ENCODE measurements around the gene ZNF77. TPM values are rescaled to one million over a fixed set of nuclear protein-coding genes. Genes with fewer than 3 reads are reported as not detected.

Gene ZNF77
- total RNA-seq, 1 experiment from 2014 or later, result 5.1 TPM

DNA sequence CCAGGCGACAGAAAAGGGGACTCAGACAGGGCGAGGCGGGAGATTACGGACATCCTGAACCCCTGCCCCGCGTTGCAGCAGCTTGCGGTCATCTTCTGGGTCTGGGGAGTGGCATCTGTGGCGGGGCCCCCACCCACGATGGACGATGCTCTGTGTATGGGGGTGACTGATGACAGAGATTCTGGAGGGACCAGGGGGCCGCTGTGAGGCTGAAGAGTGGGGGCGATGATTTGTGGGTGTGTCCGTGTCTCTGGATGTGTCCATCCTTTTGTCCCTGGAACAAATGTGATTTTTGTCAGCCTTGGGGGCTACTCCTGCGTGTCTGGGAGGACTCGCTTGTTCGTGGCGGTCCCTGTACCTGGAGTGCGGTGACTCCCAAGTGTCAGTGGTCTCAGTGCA, 17.7 kb downstream of the ZNF77 start:
- peaks cover 18% of the 10 kb centered on the region for H3K4me1 ChIP-seq (ENCODE audit: insufficient read depth, low read length)
- intact Hi-C loops (cut with micrococcal nuclease), result no loop called here
- no peak overlapping the region for H3K4me2 ChIP-seq (ENCODE audit: low read length)
- H4K20me1 ChIP-seq (ENCODE audit: low read length), result no peaks in the 10 kb centered on the region
- no peaks in the 10 kb centered on the region for H3K27me3 ChIP-seq (ENCODE audit: low read length)
- H3K9me3 ChIP-seq (ENCODE audit: low read length), result no peaks in the 10 kb centered on the region
- DNase-seq (no peak), ATAC-seq (no peak)
- H3K79me2 ChIP-seq (ENCODE audit: low read length), result no peaks in the 10 kb centered on the region
- no peaks in the 10 kb centered on the region; the same call in 1 of the 2 replicates for H3K36me3 ChIP-seq (ENCODE audit: low read depth, low read length)
- ChIA-PET POLR2A (ENCODE audit: unreplicated experiment) (no interaction called here), CTCF (no interaction called here)
- H3K4me3 ChIP-seq (ENCODE audit: low read length), result no peak overlapping the region
- no peaks in the 10 kb centered on the region for H3F3A ChIP-seq (ENCODE audit: low read length, unreplicated experiment)
- H3K9me2 ChIP-seq (replicated peaks; ENCODE audit: low read length), result no peaks in the 10 kb centered on the region
- no TSS peak for BruUV-seq (replicated peaks)
- TF ChIP-seq, protein P1, sequence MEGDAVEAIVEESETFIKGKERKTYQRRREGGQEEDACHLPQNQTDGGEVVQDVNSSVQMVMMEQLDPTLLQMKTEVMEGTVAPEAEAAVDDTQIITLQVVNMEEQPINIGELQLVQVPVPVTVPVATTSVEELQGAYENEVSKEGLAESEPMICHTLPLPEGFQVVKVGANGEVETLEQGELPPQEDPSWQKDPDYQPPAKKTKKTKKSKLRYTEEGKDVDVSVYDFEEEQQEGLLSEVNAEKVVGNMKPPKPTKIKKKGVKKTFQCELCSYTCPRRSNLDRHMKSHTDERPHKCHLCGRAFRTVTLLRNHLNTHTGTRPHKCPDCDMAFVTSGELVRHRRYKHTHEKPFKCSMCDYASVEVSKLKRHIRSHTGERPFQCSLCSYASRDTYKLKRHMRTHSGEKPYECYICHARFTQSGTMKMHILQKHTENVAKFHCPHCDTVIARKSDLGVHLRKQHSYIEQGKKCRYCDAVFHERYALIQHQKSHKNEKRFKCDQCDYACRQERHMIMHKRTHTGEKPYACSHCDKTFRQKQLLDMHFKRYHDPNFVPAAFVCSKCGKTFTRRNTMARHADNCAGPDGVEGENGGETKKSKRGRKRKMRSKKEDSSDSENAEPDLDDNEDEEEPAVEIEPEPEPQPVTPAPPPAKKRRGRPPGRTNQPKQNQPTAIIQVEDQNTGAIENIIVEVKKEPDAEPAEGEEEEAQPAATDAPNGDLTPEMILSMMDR (conservative IDR thresholded peaks at IDR 0.05; ENCODE audit: low read depth, low read length), result no peak
- TF ChIP-seq EZH2phosphoT487 (IDR thresholded peaks at IDR 0.05; ENCODE audit: borderline replicate concordance, low read length) (no peak), EZH2 (IDR thresholded peaks at IDR 0.05; ENCODE audit: low read length, unreplicated experiment) (no peak)
- H3K9ac ChIP-seq (ENCODE audit: low read length), result no peak overlapping the region
- H2AFZ ChIP-seq (ENCODE audit: low read length), result no peak overlapping the region
- H3K27ac ChIP-seq (ENCODE audit: low read length), result no peak overlapping the region

DNA sequence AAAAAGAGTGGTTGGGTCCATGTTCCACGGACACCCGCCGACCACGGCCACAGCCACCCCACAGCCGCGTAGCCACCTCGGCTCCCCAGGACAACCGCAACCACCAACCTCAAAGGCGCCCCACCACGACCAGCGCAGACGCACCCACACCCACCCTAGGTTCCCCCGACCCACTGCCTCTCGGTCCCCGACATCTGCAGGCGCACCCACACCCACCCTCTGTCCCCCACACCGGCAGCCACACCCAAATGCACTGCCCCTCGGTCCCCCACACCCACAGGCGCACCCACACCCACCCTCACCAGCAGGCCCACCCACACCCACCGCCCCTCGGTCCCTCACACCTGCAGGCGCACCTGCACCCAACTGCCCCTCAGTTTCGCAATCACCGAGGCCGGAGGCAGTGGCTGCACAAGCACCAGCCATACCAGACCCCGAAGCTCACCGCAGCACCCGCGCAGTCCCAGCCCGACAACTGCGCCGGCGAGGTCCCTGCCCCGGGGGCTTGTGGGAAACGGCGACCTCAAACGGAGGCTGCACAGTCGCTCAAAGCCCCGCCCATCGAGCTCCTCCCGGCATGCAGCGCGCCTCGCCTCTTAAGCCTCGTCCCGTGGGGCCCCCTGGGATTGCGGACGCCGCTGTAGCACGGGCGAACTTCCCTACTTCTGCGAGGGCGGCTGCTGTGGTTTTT, 18.3 kb downstream of the ZNF77 start:
- ATAC-seq (no peak), DNase-seq (no peak)
- no peak overlapping the region for H3K27ac ChIP-seq (ENCODE audit: low read length)
- ChIA-PET CTCF (no interaction called here), POLR2A (ENCODE audit: unreplicated experiment) (no interaction called here)
- H3K9ac ChIP-seq (ENCODE audit: low read length), result no peak overlapping the region
- H3K4me1 ChIP-seq (ENCODE audit: insufficient read depth, low read length), result peaks cover 18% of the 10 kb centered on the region
- no peaks in the 10 kb centered on the region for H3K9me3 ChIP-seq (ENCODE audit: low read length)
- intact Hi-C loops (cut with micrococcal nuclease), result no loop called here
- H3K27me3 ChIP-seq (ENCODE audit: low read length), result no peaks in the 10 kb centered on the region
- H3K4me2 ChIP-seq (ENCODE audit: low read length), result no peak overlapping the region
- no peaks in the 10 kb centered on the region for H4K20me1 ChIP-seq (ENCODE audit: low read length)
- H3F3A ChIP-seq (ENCODE audit: low read length, unreplicated experiment), result no peaks in the 10 kb centered on the region
- TF ChIP-seq EZH2 (IDR thresholded peaks at IDR 0.05; ENCODE audit: low read length, unreplicated experiment), result no peak
- TF ChIP-seq, protein P1 (conservative IDR thresholded peaks at IDR 0.05; ENCODE audit: low read depth, low read length), result no peak
- TF ChIP-seq EZH2phosphoT487 (IDR thresholded peaks at IDR 0.05; ENCODE audit: borderline replicate concordance, low read length), result no peak
- BruUV-seq (replicated peaks), result no TSS peak
- no peaks in the 10 kb centered on the region; the same call in 1 of the 2 replicates for H3K36me3 ChIP-seq (ENCODE audit: low read depth, low read length)
- no peak overlapping the region for H3K4me3 ChIP-seq (ENCODE audit: low read length)
- H2AFZ ChIP-seq (ENCODE audit: low read length), result no peak overlapping the region
- H3K79me2 ChIP-seq (ENCODE audit: low read length), result no peaks in the 10 kb centered on the region
- H3K9me2 ChIP-seq (replicated peaks; ENCODE audit: low read length), result no peaks in the 10 kb centered on the region

DNA sequence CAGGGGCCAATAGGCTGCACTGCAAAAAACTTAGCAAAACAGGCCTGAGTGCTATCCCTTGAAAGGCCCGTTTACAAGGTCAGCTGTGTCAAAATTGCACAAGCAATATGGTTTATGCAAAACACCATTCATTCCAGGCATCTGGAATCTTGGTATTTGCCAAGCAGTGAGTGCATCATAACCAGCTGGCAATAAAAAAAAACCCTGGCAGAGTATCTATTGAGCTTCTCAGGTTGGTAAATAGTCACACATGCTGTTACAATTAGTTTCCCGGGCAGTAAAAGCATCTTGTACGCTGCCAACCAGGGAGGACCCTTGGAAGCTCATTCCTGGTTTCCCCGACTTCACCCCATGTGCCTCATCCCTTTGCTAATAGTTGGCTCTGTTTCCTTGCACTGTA, 21.3 kb downstream of the ZNF77 start:
- BruUV-seq (replicated peaks), result no TSS peak
- Histone ChIP-seq H3K4me3 (ENCODE audit: low read length) (0 out of 2 replicates have a peak overlapping the region, but pooled peaks have one; percentile 23), H3K9me3 (ENCODE audit: low read length) (no peaks in the 10 kb centered on the region), H3K27me3 (ENCODE audit: low read length) (no peaks in the 10 kb centered on the region), H4K20me1 (ENCODE audit: low read length) (no peaks in the 10 kb centered on the region), H3K9me2 (replicated peaks; ENCODE audit: low read length) (no peaks in the 10 kb centered on the region), H3K9ac (ENCODE audit: low read length) (no peak overlapping the region), H3K79me2 (ENCODE audit: low read length) (no peaks in the 10 kb centered on the region), H3F3A (ENCODE audit: low read length, unreplicated experiment) (no peaks in the 10 kb centered on the region), H3K27ac (ENCODE audit: low read length) (peak overlapping the region; percentile 74), H2AFZ (ENCODE audit: low read length) (no peak overlapping the region), H3K36me3 (ENCODE audit: low read depth, low read length) (peaks cover 3% of the 10 kb centered on the region; the same call in 1 of the 2 replicates), H3K4me1 (ENCODE audit: insufficient read depth, low read length) (peaks cover 18% of the 10 kb centered on the region), H3K4me2 (ENCODE audit: low read length) (peak overlapping the region; percentile 58)
- intact Hi-C loops (cut with micrococcal nuclease), result loop anchor here (2.0 kb wide), 1 partner anchor 27 kb away; no protein-coding TSS in a partner anchor
- POLR2A ChIA-PET (ENCODE audit: unreplicated experiment), result interaction anchor here (0.6 to 0.7 kb wide), 2 partner anchors 19 to 112 kb away, joined by 3 read pairs; no protein-coding TSS in a partner anchor
- ATAC-seq (peak; percentile 75), DNase-seq (peak; percentile 73)
- TF ChIP-seq, protein P1 (conservative IDR thresholded peaks at IDR 0.05; ENCODE audit: low read depth, low read length), result no peak
- TF ChIP-seq EZH2phosphoT487 (IDR thresholded peaks at IDR 0.05; ENCODE audit: borderline replicate concordance, low read length), result no peak
- TF ChIP-seq EZH2 (IDR thresholded peaks at IDR 0.05; ENCODE audit: low read length, unreplicated experiment), result no peak
- CTCF ChIA-PET, result interaction anchor here (1.1 to 1.2 kb wide), 2 partner anchors 27 to 36 kb away, joined by 3 to 7 read pairs; no protein-coding TSS in a partner anchor
